ENCODE data around the gene AFF3. TPM values are rescaled to one million over a fixed set of nuclear protein-coding genes. Genes with fewer than 3 reads are reported as not detected.
"Not testable (repeated sequence)": the region's sequence is repeated elsewhere in the genome, so short reads cannot be mapped to it uniquely, and the experiment has no call there.

Gene AFF3
- total and polyA plus RNA-seq, 7 donors: 0.46 to 25.0 (median 18.6) TPM

GRCh38 chr2:99743146-99743545 lies 399.2 kb downstream of the AFF3 start:
- 91% methylated on average over 7 of the region's 7 CpGs for WGBS, 2 donors
- peaks cover 0 to 16% (median 0%) of the 10 kb centered on the region in 4 donors for H3K36me3 ChIP-seq
- intact Hi-C loops (cut with DNase I): no loop called here

GRCh38 chr2:99737537-99737936 lies 404.9 kb downstream of the AFF3 start:
- no peak for TF ChIP-seq POLR2AphosphoS5 (IDR thresholded peaks at IDR 0.05)
- no peak for TF ChIP-seq POLR2A (IDR thresholded peaks at IDR 0.05)
- TF ChIP-seq EP300 (IDR thresholded peaks at IDR 0.05): no peak
- TF ChIP-seq CTCF (IDR thresholded peaks at IDR 0.05): no peak
- Histone ChIP-seq H3K4me3 (no peak overlapping the region), H3K36me3 (peaks cover 0 to 3% (median 0%) of the 10 kb centered on the region in 4 donors), H3K9me3 (peaks cover 0 to 3% (median 0%) of the 10 kb centered on the region in 4 donors), H3K27me3 (no peaks in the 10 kb centered on the region), H3K4me1 (no peaks in the 10 kb centered on the region), H3K27ac (no peak overlapping the region)
- WGBS, 2 donors: 82 to 89% methylated on average over 1 of the region's 1 CpG
- no peak for DNase-seq
- intact Hi-C loops (cut with DNase I): no loop called here

More at GRCh38 chr2:99743146-99743545, 399.2 kb downstream of the AFF3 start:
- no peak for TF ChIP-seq POLR2AphosphoS5 (IDR thresholded peaks at IDR 0.05)
- TF ChIP-seq CTCF (IDR thresholded peaks at IDR 0.05): no peak
- TF ChIP-seq POLR2A (IDR thresholded peaks at IDR 0.05): no peak
- no peak for TF ChIP-seq EP300 (IDR thresholded peaks at IDR 0.05)
- no peaks in the 10 kb centered on the region for H3K4me1 ChIP-seq
- H3K27me3 ChIP-seq: no peaks in the 10 kb centered on the region
- no peak overlapping the region for H3K27ac ChIP-seq
- no peak overlapping the region for H3K4me3 ChIP-seq
- H3K9me3 ChIP-seq: no peaks in the 10 kb centered on the region
- no peak for DNase-seq

GRCh38 chr2:99735753-99736152 lies 406.6 kb downstream of the AFF3 start:
- DNase-seq: no peak
- no peaks in the 10 kb centered on the region for H3K27me3 ChIP-seq
- TF ChIP-seq POLR2A (IDR thresholded peaks at IDR 0.05) (no peak), POLR2AphosphoS5 (IDR thresholded peaks at IDR 0.05) (no peak), CTCF (IDR thresholded peaks at IDR 0.05) (no peak), EP300 (IDR thresholded peaks at IDR 0.05) (no peak)
- no peaks in the 10 kb centered on the region for H3K36me3 ChIP-seq
- intact Hi-C loops (cut with DNase I): no loop called here
- H3K4me3 ChIP-seq: no peak overlapping the region
- peaks cover 0 to 3% (median 0%) of the 10 kb centered on the region in 4 donors for H3K9me3 ChIP-seq
- 60 to 63% methylated on average over 1 of the region's 1 CpG for WGBS, 2 donors
- no peak overlapping the region for H3K27ac ChIP-seq
- H3K4me1 ChIP-seq: no peaks in the 10 kb centered on the region

- 53 to 70% methylated on average over 8 of the region's 8 CpGs for WGBS, 2 donors
- H3K27me3 ChIP-seq; H3K4me1 ChIP-seq; H3K4me3 ChIP-seq; H3K27ac ChIP-seq; DNase-seq; H3K9me3 ChIP-seq; H3K36me3 ChIP-seq; intact Hi-C loops (cut with DNase I): not testable (repeated sequence)
These were observed 407.1 kb downstream of the AFF3 start for GRCh38 chr2:99735314-99735713.

- TF ChIP-seq CTCF (IDR thresholded peaks at IDR 0.05): no peak
- no peak for TF ChIP-seq POLR2AphosphoS5 (IDR thresholded peaks at IDR 0.05)
- TF ChIP-seq POLR2A (IDR thresholded peaks at IDR 0.05): no peak
- no peak for TF ChIP-seq EP300 (IDR thresholded peaks at IDR 0.05)
- 66 to 88% methylated on average over 2 of the region's 2 CpGs for WGBS, 2 donors
- Histone ChIP-seq H3K36me3 (no peaks in the 10 kb centered on the region), H3K27me3 (no peaks in the 10 kb centered on the region), H3K9me3 (peaks cover 0 to 3% (median 0%) of the 10 kb centered on the region in 4 donors), H3K4me1 (peaks cover 0 to 9% (median 4%) of the 10 kb centered on the region in 4 donors), H3K27ac (no peak overlapping the region), H3K4me3 (no peak overlapping the region)
- intact Hi-C loops (cut with DNase I): no loop called here
- DNase-seq: no peak
These were observed 408.2 kb downstream of the AFF3 start for GRCh38 chr2:99734236-99734635.
